GM23338 (cell line): Measurements from ENCODE around the gene NPB.

Experiments used
- CTCF ChIP-seq, 2 experiments: fragments of 200-600 bp in 1 of 2; sonication (generic) in 1 of 2; conservative IDR thresholded peaks; 2 replicates each; pipeline versions ENCODE4 v1.5.1 to v1.6.1; 2016 to 2017; ENCODE audit warnings: antibody characterized with exemption in 2 of 2, low read depth in 2 of 2, mild to moderate bottlenecking in 2 of 2, moderate library complexity in 1 of 2
- ETS1 ChIP-seq: IDR thresholded peaks from 2 replicates; pipeline ENCODE4 v1.6.1; 2016; ENCODE audit warnings: antibody characterized with exemption
- EZH2 ChIP-seq: fragments of 200-600 bp; sonication (generic); IDR thresholded peaks from one replicate; pipeline ENCODE4 v1.8.0; 2017; ENCODE audit warnings: antibody characterized with exemption, mild to moderate bottlenecking, low read depth; ENCODE audit not compliant: unreplicated experiment
- POLR2AphosphoS5 ChIP-seq: IDR thresholded peaks from 2 replicates; pipeline ENCODE4 v1.6.1; 2016; ENCODE audit warnings: antibody characterized with exemption, low read depth
- STAT1 ChIP-seq: IDR thresholded peaks from one replicate; pipeline ENCODE4 v1.6.1; 2016; ENCODE audit warnings: antibody characterized with exemption; ENCODE audit not compliant: unreplicated experiment

DNA sequence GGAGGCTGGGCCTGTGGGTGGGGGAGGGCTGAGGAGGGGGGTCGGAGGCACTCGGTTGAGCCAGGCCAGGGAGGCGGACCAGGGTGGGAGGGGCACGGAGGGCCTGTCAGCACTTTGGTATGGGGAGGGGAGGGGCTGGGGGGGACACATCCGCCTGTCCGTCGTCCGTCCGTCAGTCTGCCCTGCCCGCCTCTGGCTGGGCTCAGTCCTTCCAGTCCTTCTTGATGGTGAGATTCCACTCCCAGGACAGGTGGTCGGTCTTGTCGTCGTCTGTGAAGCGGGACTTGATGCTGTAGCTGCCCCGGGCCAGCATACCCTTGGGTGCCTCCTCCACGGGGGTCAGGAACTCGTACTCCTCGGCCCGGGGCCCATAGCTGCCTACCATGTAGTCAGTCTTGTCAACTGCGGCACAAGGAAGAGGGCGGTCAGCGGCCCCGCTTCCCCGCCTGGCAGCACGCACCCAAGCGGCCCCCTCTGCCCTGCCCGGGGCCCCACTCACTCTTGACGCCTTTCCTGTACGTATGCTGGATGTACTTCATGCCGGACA, 33.3 kb upstream of the NPB start:
- TF ChIP-seq EZH2: no peak
- TF ChIP-seq CTCF (conservative IDR thresholded peaks at IDR 0.05; ENCODE audit: low read depth in 2 of 2): no peak
- TF ChIP-seq POLR2AphosphoS5: no peak; the same call in 1 of the 2 replicates
- TF ChIP-seq ETS1: no peak
- no peak for TF ChIP-seq STAT1
